ENCODE results near the gene GGNBP2. TPM values are rescaled to one million over a fixed set of nuclear protein-coding genes. Genes with fewer than 3 reads are reported as not detected.

Gene GGNBP2
- total RNA-seq, 2 experiments from 2014 or later, result 96.2 to 99.9 TPM

DNA sequence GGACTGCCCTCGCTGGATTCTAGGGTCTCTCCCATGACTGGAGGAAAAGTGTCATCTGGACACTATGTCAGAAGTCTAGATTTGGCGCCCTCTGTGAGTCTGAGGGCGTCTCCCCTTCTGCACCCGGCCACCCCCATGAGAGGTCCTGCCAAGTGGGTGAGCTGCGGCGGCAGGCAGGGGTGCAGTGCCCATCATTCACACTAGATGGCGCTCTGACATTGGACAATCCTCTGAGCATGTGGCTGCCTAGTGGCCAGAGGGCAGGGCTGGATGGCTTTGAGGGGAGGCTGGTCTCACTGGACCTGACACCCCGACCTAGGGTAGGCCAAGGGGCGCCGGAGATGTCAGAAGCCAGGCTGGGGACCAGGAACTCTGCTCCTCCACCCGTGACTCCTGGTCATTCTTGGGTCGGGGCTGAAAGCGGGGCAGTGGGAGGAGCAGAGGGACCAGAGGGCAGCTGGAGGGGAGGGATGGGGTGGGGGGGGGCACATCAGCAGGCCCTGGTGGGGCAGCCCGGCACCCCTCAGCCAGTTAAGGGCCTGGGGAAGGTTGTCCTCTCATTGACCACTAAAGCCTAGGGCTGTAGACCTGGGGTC is 84.6 kb downstream of the GGNBP2 start:
- no peaks in the 10 kb centered on the region for H3K27me3 Mint-ChIP-seq (ENCODE audit: low read depth)
- no peak overlapping the region for H3K4me3 Mint-ChIP-seq
- H3K36me3 Mint-ChIP-seq (ENCODE audit: low read depth), result no peaks in the 10 kb centered on the region
- H3K4me1 Mint-ChIP-seq (ENCODE audit: low read depth), result no peaks in the 10 kb centered on the region
- no peak overlapping the region for H3K27ac Mint-ChIP-seq
- CTCF ChIA-PET, result interaction anchor here (0.6 to 3.5 kb wide), 7 partner anchors 91 to 745 kb away, joined by 3 to 23 read pairs (median 4); no protein-coding TSS in a partner anchor
- peak; percentile 87 for DNase-seq
- no peaks in the 10 kb centered on the region for H3K9me3 Mint-ChIP-seq
- intact Hi-C loops (cut with micrococcal nuclease), result loop anchor here (1.0 to 10.0 kb wide), 5 partner anchors 75 to 744 kb away; no protein-coding TSS in a partner anchor

DNA sequence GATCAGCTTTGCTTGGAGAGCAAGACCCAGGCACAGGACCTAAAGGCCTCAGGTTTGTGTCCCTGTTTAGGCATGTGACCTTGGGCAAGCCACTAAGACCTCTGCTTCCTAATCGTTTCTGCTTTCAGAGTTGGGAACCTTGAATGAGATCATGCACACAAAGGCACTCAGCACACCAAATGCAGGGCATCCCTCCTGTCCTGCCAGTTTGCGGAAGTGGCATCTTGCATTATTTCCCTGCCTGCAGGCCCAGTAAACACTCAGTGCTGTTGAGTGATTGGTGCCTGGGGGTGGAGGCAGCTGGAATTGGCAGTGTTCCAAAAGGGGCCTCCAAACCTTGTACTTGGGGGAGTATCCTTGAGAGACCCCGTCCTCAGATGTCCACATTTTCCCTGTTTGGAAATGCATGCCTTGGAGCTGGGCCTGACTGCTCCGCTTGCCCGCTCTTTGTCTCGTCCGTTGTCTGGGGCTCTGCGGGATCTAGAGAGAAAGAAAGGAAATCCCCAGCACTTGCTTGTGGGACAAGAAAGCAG is 85.3 kb downstream of the GGNBP2 start:
- no peak overlapping the region for H3K4me3 Mint-ChIP-seq
- DNase-seq, result no peak
- intact Hi-C loops (cut with micrococcal nuclease), result loop anchor here (1.0 to 10.0 kb wide), 5 partner anchors 74 to 743 kb away; no protein-coding TSS in a partner anchor
- no peaks in the 10 kb centered on the region for H3K36me3 Mint-ChIP-seq (ENCODE audit: low read depth)
- H3K4me1 Mint-ChIP-seq (ENCODE audit: low read depth), result no peaks in the 10 kb centered on the region
- H3K27me3 Mint-ChIP-seq (ENCODE audit: low read depth), result no peaks in the 10 kb centered on the region
- no peak overlapping the region for H3K27ac Mint-ChIP-seq
- H3K9me3 Mint-ChIP-seq, result no peaks in the 10 kb centered on the region
- CTCF ChIA-PET, result interaction anchor here (0.6 to 3.5 kb wide), 7 partner anchors 90 to 418 kb away, joined by 3 to 23 read pairs (median 4); no protein-coding TSS in a partner anchor

DNA sequence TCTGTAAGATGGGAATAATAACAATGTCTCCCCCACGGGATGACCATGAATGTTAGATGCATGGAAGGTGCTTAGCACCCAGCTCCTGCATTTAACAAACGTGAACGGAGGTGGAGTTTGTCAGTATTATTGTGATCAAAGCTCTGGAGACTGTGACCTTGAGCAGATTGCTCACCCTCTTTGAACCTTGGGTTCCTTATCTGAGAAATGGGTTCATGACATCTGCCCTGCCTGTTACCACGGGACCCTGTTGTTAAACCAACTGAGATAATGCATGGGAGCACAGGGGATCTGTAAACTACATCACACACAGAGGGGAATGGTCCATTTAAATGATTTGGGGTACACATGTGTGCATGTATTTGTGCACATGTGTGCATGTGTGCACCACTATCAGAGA is 86.3 kb downstream of the GGNBP2 start:
- Mint-ChIP-seq H3K4me3 (no peak overlapping the region), H3K4me1 (ENCODE audit: low read depth) (no peaks in the 10 kb centered on the region), H3K27ac (no peak overlapping the region), H3K36me3 (ENCODE audit: low read depth) (no peaks in the 10 kb centered on the region), H3K9me3 (no peaks in the 10 kb centered on the region), H3K27me3 (ENCODE audit: low read depth) (no peaks in the 10 kb centered on the region)
- CTCF ChIA-PET, result interaction anchor here (0.5 to 1.6 kb wide), 2 partner anchors 27 to 533 kb away, joined by 4 to 5 read pairs; no protein-coding TSS in a partner anchor
- intact Hi-C loops (cut with micrococcal nuclease), result no loop called here
- no peak for DNase-seq

DNA sequence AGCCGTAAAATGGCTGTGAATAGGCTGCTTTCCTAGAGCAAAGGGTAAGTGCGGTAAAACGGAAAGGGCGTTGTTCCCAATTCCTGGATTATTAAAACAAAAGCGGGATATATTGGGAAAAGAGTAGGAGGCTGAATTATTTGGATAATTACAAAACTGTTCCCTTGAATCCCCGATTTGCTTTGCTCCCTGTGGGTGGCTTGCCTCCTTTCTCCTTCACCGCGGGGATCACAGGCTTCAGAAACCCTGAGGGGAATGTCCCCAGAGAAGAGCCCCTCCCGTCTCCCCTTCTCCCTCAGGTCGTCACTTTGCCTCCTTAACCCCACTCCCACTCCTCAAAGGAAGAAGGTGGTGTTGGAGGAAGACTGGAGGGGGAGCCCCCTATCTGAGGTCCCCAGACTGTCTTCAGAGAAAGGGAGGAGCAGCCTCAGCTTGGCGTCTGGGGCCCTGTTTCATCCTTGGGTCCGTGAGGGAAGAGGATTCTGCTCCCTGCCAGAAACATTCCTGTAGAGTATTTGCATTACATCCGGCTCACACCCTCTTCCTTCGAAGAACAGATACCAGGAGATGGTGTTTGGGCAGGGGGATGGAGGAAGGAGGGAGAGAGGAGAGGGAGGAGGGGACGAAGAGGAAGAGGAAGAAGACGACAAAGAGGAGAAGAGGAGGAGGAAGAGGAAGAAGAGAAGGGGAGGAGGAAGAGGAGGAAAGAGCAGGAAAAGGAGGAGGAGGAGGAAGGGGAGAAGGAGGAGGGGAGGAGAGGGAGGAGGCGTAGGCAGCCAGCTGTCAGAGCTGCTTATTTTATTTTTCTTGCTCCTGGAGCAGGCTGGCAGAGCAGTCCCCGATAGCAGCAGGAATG is 88.4 kb downstream of the GGNBP2 start:
- peaks cover 5% of the 10 kb centered on the region for H3K27me3 Mint-ChIP-seq (ENCODE audit: low read depth)
- CTCF ChIA-PET, result interaction anchor here (1.2 kb wide), 1 partner anchor 414 kb away, joined by 3 read pairs; no protein-coding TSS in a partner anchor
- no peaks in the 10 kb centered on the region for H3K36me3 Mint-ChIP-seq (ENCODE audit: low read depth)
- H3K4me1 Mint-ChIP-seq (ENCODE audit: low read depth), result no peaks in the 10 kb centered on the region
- H3K9me3 Mint-ChIP-seq, result no peaks in the 10 kb centered on the region
- H3K4me3 Mint-ChIP-seq, result no peak overlapping the region
- intact Hi-C loops (cut with micrococcal nuclease), result no loop called here
- H3K27ac Mint-ChIP-seq, result no peak overlapping the region
- no peak for DNase-seq

Other genes with a start within 250 kb of the GGNBP2 start
- not detected for gene TBC1D3G, start 221.0 kb upstream of the GGNBP2 start, total RNA-seq
- gene TBC1D3H, start 156.5 kb upstream of the GGNBP2 start, total RNA-seq, result not detected
- gene ZNHIT3, start 58.2 kb upstream of the GGNBP2 start, total RNA-seq, result 10 to 100 TPM; 39.0 to 43.7 TPM
- gene MYO19, start 10.1 kb upstream of the GGNBP2 start, total RNA-seq, result 100 to 1,000 TPM in 1 of 2 experiments, 10 to 100 TPM in 1; 99.6 to 107 TPM
- 10 to 100 TPM; 10.6 to 11.3 TPM for gene PIGW, start 9.9 kb upstream of the GGNBP2 start, total RNA-seq
- 1 to 10 TPM; 8.4 to 9.8 TPM for gene DHRS11, start 47.0 kb downstream of the GGNBP2 start, total RNA-seq
- gene MRM1, start 56.7 kb downstream of the GGNBP2 start, total RNA-seq, result 10 to 100 TPM; 11.0 to 11.3 TPM

All from activated naive CD4-positive, alpha-beta T cell treated with anti-CD3 and anti-CD28 coated beads for 36 hours (primary cell).